Osteocyte (in vitro differentiated cells): ENCODE data around the gene ADCY3. TPM values are rescaled to one million over a fixed set of nuclear protein-coding genes. Genes with fewer than 3 reads are reported as not detected.

Experiments
- DNase-seq: peaks from one replicate; pipeline ENCODE4 v3.0.0; 2021; ENCODE audit warnings: mixed read lengths; ENCODE audit not compliant: unreplicated experiment; ENCODE audit errors: extremely low spot score
- H3K27ac Mint-ChIP-seq: one replicate; pipeline ENCODE4 v1.8.0; 2021; ENCODE audit warnings: mild to moderate bottlenecking, mixed read lengths; ENCODE audit not compliant: unreplicated experiment
- H3K27me3 Mint-ChIP-seq: one replicate; pipeline ENCODE4 v1.8.0; 2021; ENCODE audit warnings: mixed read lengths; ENCODE audit not compliant: unreplicated experiment
- H3K36me3 Mint-ChIP-seq: one replicate; pipeline ENCODE4 v1.8.0; 2021; ENCODE audit warnings: mixed read lengths; ENCODE audit not compliant: unreplicated experiment
- H3K4me1 Mint-ChIP-seq: one replicate; pipeline ENCODE4 v1.8.0; 2021; ENCODE audit warnings: mixed read lengths; ENCODE audit not compliant: unreplicated experiment
- H3K4me3 Mint-ChIP-seq: one replicate; pipeline ENCODE4 v1.8.0; 2021; ENCODE audit warnings: mild to moderate bottlenecking, moderate library complexity, mixed read lengths; ENCODE audit not compliant: unreplicated experiment
- H3K9me3 Mint-ChIP-seq: one replicate; pipeline ENCODE4 v1.8.0; 2021; ENCODE audit warnings: mixed read lengths; ENCODE audit not compliant: unreplicated experiment
- total RNA-seq: library from RNA; stranded (reverse); gene quantifications from 2 replicates; pipeline ENCODE4 v1.2.1, GENCODE V29; 2021
- TF ChIP-seq, protein P1 (sequence below): fragments of 200-600 bp; sonication (generic); IDR thresholded peaks from 2 replicates; pipeline ENCODE4 v1.5.0; 2021; ENCODE audit warnings: antibody characterized with exemption, mild to moderate bottlenecking, moderate library complexity

The ADCY3 gene
- total RNA-seq, 1 donor from 2014 or later: 99.9 TPM

DNA sequence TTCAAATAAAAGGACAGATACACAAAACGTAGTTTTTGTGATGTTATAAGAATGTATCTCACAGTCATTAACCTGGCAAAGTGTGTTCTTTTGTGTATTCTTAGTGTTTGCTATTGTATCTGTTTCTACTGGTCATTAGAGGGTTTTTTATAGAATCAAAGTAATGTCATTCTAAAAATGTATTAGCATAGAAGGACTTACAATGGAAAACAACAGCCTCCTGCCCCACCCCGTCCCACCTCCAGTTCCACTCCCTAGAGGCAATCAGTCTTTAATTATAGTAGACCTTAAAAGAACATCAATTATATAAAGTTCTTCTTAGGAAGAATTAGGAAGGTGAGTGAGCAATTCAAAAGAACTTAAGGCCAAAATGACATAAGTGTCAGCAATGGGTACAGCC lies 37.9 kb upstream of the ADCY3 start:
- H3K27me3 Mint-ChIP-seq: no peaks in the 10 kb centered on the region
- H3K4me3 Mint-ChIP-seq: no peak overlapping the region
- peaks cover 75% of the 10 kb centered on the region for H3K36me3 Mint-ChIP-seq
- no peak for DNase-seq
- H3K9me3 Mint-ChIP-seq: peaks cover 12% of the 10 kb centered on the region
- H3K4me1 Mint-ChIP-seq: no peaks in the 10 kb centered on the region
- TF ChIP-seq, protein P1, sequence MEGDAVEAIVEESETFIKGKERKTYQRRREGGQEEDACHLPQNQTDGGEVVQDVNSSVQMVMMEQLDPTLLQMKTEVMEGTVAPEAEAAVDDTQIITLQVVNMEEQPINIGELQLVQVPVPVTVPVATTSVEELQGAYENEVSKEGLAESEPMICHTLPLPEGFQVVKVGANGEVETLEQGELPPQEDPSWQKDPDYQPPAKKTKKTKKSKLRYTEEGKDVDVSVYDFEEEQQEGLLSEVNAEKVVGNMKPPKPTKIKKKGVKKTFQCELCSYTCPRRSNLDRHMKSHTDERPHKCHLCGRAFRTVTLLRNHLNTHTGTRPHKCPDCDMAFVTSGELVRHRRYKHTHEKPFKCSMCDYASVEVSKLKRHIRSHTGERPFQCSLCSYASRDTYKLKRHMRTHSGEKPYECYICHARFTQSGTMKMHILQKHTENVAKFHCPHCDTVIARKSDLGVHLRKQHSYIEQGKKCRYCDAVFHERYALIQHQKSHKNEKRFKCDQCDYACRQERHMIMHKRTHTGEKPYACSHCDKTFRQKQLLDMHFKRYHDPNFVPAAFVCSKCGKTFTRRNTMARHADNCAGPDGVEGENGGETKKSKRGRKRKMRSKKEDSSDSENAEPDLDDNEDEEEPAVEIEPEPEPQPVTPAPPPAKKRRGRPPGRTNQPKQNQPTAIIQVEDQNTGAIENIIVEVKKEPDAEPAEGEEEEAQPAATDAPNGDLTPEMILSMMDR: no peak
- H3K27ac Mint-ChIP-seq: no peak overlapping the region

DNA sequence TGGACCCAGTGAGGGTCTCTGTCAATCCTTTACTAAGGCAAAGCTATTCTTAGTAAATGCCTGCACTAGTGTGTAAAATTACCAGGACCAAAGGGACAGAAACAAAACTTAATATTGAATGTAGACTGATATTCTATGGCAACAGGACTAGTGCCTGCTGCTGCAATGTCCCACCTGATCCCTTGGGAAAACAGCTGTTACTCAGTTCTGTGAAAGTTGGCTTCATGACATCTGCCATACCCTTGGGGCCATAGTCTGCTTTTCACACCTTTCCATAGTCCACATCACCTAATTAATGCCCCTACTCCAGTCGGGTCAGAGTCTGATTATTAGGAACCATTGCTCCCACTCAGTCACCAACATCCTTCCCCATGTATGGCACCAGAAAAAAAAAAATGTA lies 37.2 kb upstream of the ADCY3 start:
- H3K36me3 Mint-ChIP-seq: peaks cover 75% of the 10 kb centered on the region

DNA sequence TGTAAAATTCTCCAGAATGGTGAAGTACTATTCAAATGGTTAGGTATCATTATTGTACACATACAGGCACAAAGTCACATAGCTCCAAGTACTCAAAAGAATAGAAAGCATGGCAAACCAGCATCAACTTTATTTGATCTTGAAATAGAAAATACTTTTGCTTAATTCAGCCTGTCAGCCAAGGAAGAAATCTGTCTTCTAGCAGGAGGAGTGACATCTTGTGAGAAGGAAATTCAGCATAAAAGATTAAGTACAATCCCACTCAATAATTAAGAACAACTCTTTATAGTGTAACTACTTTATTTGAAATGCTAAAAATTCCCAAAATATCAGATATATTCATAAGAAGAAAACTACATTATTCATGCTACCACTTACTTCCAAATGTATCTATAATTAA lies 35.9 kb upstream of the ADCY3 start:
- Mint-ChIP-seq H3K27ac (no peak overlapping the region), H3K36me3 (peaks cover 75% of the 10 kb centered on the region), H3K27me3 (no peaks in the 10 kb centered on the region), H3K9me3 (peaks cover 12% of the 10 kb centered on the region), H3K4me1 (no peaks in the 10 kb centered on the region), H3K4me3 (no peak overlapping the region)
- TF ChIP-seq, protein P1: no peak
- DNase-seq: no peak

More for the DNA sequence above, 37.2 kb upstream of the ADCY3 start:
- H3K27ac Mint-ChIP-seq: no peak overlapping the region
- H3K27me3 Mint-ChIP-seq: no peaks in the 10 kb centered on the region
- H3K4me1 Mint-ChIP-seq: no peaks in the 10 kb centered on the region
- peaks cover 12% of the 10 kb centered on the region for H3K9me3 Mint-ChIP-seq
- H3K4me3 Mint-ChIP-seq: no peak overlapping the region
- DNase-seq: no peak
- TF ChIP-seq, protein P1: no peak

DNA sequence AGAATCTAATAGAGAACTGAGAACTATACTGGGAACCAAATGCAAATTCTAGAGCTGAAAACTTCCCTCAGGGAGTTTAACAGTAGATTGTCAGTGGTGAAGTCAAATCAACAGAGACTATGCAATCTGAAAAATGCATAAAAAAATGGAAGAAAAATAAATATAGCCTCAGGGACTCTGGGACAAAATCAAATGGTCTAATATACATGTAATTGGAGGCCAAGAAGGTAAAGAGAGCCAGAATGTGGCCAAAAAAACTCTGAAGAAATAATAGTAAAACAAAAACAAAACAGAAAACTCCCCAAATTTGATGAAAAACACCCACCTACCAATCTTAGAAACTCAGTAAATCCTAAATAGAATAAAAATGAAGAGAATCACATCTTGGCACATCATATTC lies 35.2 kb upstream of the ADCY3 start:
- no peak for DNase-seq
- Mint-ChIP-seq H3K4me3 (no peak overlapping the region), H3K4me1 (no peaks in the 10 kb centered on the region), H3K9me3 (peaks cover 12% of the 10 kb centered on the region), H3K27me3 (no peaks in the 10 kb centered on the region), H3K36me3 (peaks cover 76% of the 10 kb centered on the region), H3K27ac (no peak overlapping the region)
- TF ChIP-seq, protein P1: no peak

DNA sequence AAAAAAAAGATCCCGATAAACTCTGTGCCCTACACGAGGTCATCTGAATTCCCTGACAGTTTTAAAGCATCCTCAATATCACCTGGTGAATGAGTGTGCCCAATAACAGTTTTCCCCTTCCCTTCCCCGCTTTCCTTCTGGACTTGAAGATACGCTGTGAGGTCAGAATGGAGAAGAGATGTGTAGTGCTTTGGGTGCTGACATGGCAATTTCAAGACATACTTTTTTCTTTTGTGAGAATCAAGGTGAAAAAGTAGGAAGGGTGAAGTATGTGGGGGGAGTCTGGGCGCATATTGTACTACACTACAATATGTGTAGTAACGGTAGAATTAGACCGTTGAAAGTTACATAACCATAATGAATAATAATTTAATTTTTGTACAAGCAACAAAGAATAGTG lies 30.1 kb upstream of the ADCY3 start:
- no peaks in the 10 kb centered on the region for H3K4me1 Mint-ChIP-seq
- H3K9me3 Mint-ChIP-seq: peaks cover 3% of the 10 kb centered on the region
- no peak for DNase-seq
- H3K4me3 Mint-ChIP-seq: no peak overlapping the region
- TF ChIP-seq, protein P1: no peak
- peaks cover 67% of the 10 kb centered on the region for H3K36me3 Mint-ChIP-seq
- H3K27me3 Mint-ChIP-seq: no peaks in the 10 kb centered on the region
- H3K27ac Mint-ChIP-seq: no peak overlapping the region
